GM23338 (cell line): Measurements from ENCODE around the gene SLC6A13. TPM values are rescaled to one million over a fixed set of nuclear protein-coding genes. Genes with fewer than 3 reads are reported as not detected.

ENCODE experiments used
- ATAC-seq: fragments of 200-7000 bp; cut with Tn5 transposase; 3 replicates; pipeline ENCODE4 v1.9.1; 2020
- DNase-seq: peaks from one replicate; pipeline ENCODE4 v3.0.0-alpha.2; 2015; ENCODE audit warnings: low spot score
- H2AFZ ChIP-seq: fragments of 200-600 bp; sonication (generic); 2 replicates; pipeline ENCODE4 v1.8.0; 2016; ENCODE audit warnings: antibody characterized with exemption, mild to moderate bottlenecking, moderate library complexity
- H3F3A ChIP-seq: fragments of 200-600 bp; sonication (generic); replicated peaks from 2 replicates; pipeline ENCODE4 v1.8.0; 2017; ENCODE audit warnings: antibody characterized with exemption, mixed run types, low read depth
- H3K27ac ChIP-seq: fragments of 200-600 bp; sonication (generic); 2 replicates; pipeline ENCODE4 v1.6.1; 2016; ENCODE audit warnings: low read depth
- H3K27me3 ChIP-seq: fragments of 200-600 bp; sonication (generic); 2 replicates; pipeline ENCODE4 v1.8.0; 2016; ENCODE audit warnings: mild to moderate bottlenecking, mixed run types, moderate library complexity; ENCODE audit not compliant: insufficient read depth
- H3K36me3 ChIP-seq: fragments of 200-600 bp; sonication (generic); 2 replicates; pipeline ENCODE4 v1.8.0; 2016; ENCODE audit warnings: mild to moderate bottlenecking; ENCODE audit not compliant: insufficient read depth
- H3K4me1 ChIP-seq: fragments of 200-600 bp; sonication (generic); 2 replicates; pipeline ENCODE4 v1.8.0; 2016; ENCODE audit warnings: mild to moderate bottlenecking, moderate library complexity; ENCODE audit not compliant: insufficient read depth
- H3K4me2 ChIP-seq: fragments of 200-600 bp; sonication (generic); 2 replicates; pipeline ENCODE4 v1.7.1; 2017; ENCODE audit warnings: mixed run types
- H3K4me3 ChIP-seq: fragments of 200-600 bp; sonication (generic); 2 replicates; pipeline ENCODE4 v1.6.1; 2016; ENCODE audit warnings: mixed run types
- H3K79me2 ChIP-seq: fragments of 200-600 bp; sonication (generic); replicated peaks from 2 replicates; pipeline ENCODE4 v1.8.0; 2017; ENCODE audit warnings: mild to moderate bottlenecking; ENCODE audit not compliant: insufficient read depth
- H3K9me2 ChIP-seq: fragments of 200-600 bp; sonication (generic); 2 replicates; pipeline ENCODE4 v1.8.0; 2017; ENCODE audit not compliant: insufficient read depth
- H4K20me1 ChIP-seq: fragments of 200-600 bp; sonication (generic); replicated peaks from 2 replicates; pipeline ENCODE4 v1.8.0; 2017; ENCODE audit warnings: mild to moderate bottlenecking; ENCODE audit not compliant: insufficient read depth
- H3K27ac Mint-ChIP-seq: 2 replicates; pipeline ENCODE4 v1.8.0; 2020; ENCODE audit warnings: inconsistent platforms, mild to moderate bottlenecking, moderate library complexity, mixed read lengths
- H3K27me3 Mint-ChIP-seq: 3 replicates; pipeline ENCODE4 v1.8.0; 2022; ENCODE audit warnings: low read depth, mild to moderate bottlenecking, moderate library complexity, mixed read lengths, inconsistent platforms; ENCODE audit not compliant: insufficient read depth, poor library complexity
- H3K36me3 Mint-ChIP-seq: 3 replicates; pipeline ENCODE4 v1.8.0; 2021; ENCODE audit warnings: low read depth, mild to moderate bottlenecking, inconsistent platforms, moderate library complexity, mixed read lengths
- H3K4me1 Mint-ChIP-seq: 3 replicates; pipeline ENCODE4 v1.8.0; 2020; ENCODE audit warnings: mild to moderate bottlenecking, inconsistent platforms, mixed read lengths
- H3K4me3 Mint-ChIP-seq: 3 replicates; pipeline ENCODE4 v1.8.0; 2021; ENCODE audit warnings: moderate library complexity, mild to moderate bottlenecking, inconsistent platforms, mixed read lengths
- H3K9me3 Mint-ChIP-seq: 3 replicates; pipeline ENCODE4 v1.8.0; 2020; ENCODE audit warnings: moderate library complexity, mild to moderate bottlenecking, inconsistent platforms, mixed read lengths
- CREB1 ChIP-seq: fragments of 250-450 bp; sonication (Bioruptor Pico); IDR thresholded peaks from 2 replicates; pipeline ENCODE4 v1.5.0; 2020; ENCODE audit warnings: low read depth, mild to moderate bottlenecking, moderate library complexity
- EZH2 ChIP-seq: fragments of 200-600 bp; sonication (generic); IDR thresholded peaks from one replicate; pipeline ENCODE4 v1.8.0; 2017; ENCODE audit warnings: antibody characterized with exemption, mild to moderate bottlenecking, low read depth; ENCODE audit not compliant: unreplicated experiment
- EZH2phosphoT487 ChIP-seq: fragments of 200-600 bp; sonication (generic); IDR thresholded peaks from one replicate; pipeline ENCODE4 v1.8.1; 2018; ENCODE audit warnings: antibody characterized with exemption; ENCODE audit not compliant: unreplicated experiment
- JUNB ChIP-seq: IDR thresholded peaks from one replicate; pipeline ENCODE4 v1.6.1; 2016; ENCODE audit warnings: antibody characterized with exemption; ENCODE audit not compliant: unreplicated experiment
- NANOG ChIP-seq: IDR thresholded peaks from 2 replicates; pipeline ENCODE4 v1.6.1; 2016; ENCODE audit warnings: antibody characterized with exemption, borderline replicate concordance
- POLR2AphosphoS5 ChIP-seq: IDR thresholded peaks from 2 replicates; pipeline ENCODE4 v1.6.1; 2016; ENCODE audit warnings: antibody characterized with exemption, low read depth
- STAT1 ChIP-seq: IDR thresholded peaks from one replicate; pipeline ENCODE4 v1.6.1; 2016; ENCODE audit warnings: antibody characterized with exemption; ENCODE audit not compliant: unreplicated experiment
- ZNF114 ChIP-seq: fragments of 250-450 bp; sonication (Bioruptor Pico); IDR thresholded peaks from 2 replicates; pipeline ENCODE4 v1.5.0; 2020; ENCODE audit warnings: mild to moderate bottlenecking, moderate library complexity
- polyA plus RNA-seq: library from polyadenylated mRNA; unstranded; fragments of >200 nt; fragmentation: Nextera tagmentation; extraction: Ambion mirVana; gene quantifications from 2 replicates; pipeline ENCODE4 v1.2.1, GENCODE V29; 2016
- total RNA-seq: library from RNA; depleted of rRNA; stranded (reverse); fragments of >200 nt; shearing (Covaris generic); gene quantifications from 2 replicates; pipeline ENCODE4 v1.2.3, GENCODE V29; 2014
- TF ChIP-seq, protein P1 (sequence below), 2 experiments: fragments of 200-600 bp in 1 of 2; sonication (generic) in 1 of 2; conservative IDR thresholded peaks; 2 replicates each; pipeline versions ENCODE4 v1.5.1 to v1.6.1; 2016 to 2017; ENCODE audit warnings: antibody characterized with exemption in 2 of 2, low read depth in 2 of 2, mild to moderate bottlenecking in 2 of 2, moderate library complexity in 1 of 2
- TF ChIP-seq, protein P2 (sequence below): IDR thresholded peaks from one replicate; pipeline ENCODE4 v1.6.1; 2018; ENCODE audit warnings: antibody characterized with exemption; ENCODE audit not compliant: unreplicated experiment
- TF ChIP-seq, protein P3 (sequence below): IDR thresholded peaks from 2 replicates; pipeline ENCODE4 v1.6.1; 2016; ENCODE audit warnings: antibody characterized with exemption

Gene SLC6A13
- total and polyA plus RNA-seq, 2 experiments from 2014 or later: not detected

DNA sequence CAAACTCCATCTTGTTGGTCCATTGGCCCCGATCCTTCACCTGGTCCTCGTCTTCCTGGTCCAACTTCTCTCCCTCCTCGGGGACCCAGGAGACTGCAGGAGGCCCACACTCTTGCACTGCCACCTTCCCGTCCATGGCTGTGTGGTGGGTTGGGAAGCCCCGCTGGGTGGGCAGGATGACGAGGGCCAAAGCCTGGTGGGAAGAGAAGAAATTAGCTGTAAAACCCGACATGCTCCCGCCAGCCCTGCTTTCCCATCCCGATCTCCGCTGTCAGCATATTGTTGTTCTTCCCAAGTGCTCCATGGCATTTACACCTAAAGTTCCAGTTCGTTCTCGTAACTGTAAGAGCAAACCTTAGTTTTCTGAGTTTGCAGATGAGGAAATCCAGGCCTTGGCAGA, 52.8 kb downstream of the SLC6A13 start:
- H3K4me2 ChIP-seq: no peak overlapping the region
- peaks cover 9% of the 10 kb centered on the region; the same call in 1 of the 2 replicates for H3K4me1 ChIP-seq
- H2AFZ ChIP-seq: no peak overlapping the region
- ATAC-seq (no peak), DNase-seq (no peak)
- no peaks in the 10 kb centered on the region; the same call in 1 of the 2 replicates for H4K20me1 ChIP-seq
- Mint-ChIP-seq H3K27me3 (peaks cover 13% of the 10 kb centered on the region), H3K36me3 (no peaks in the 10 kb centered on the region), H3K4me3 (no peak overlapping the region), H3K27ac (no peak overlapping the region), H3K4me1 (peaks cover 31% of the 10 kb centered on the region), H3K9me3 (peaks cover 4% of the 10 kb centered on the region; the same call in 1 of the 3 replicates)
- H3K36me3 ChIP-seq: no peaks in the 10 kb centered on the region
- TF ChIP-seq, protein P1, sequence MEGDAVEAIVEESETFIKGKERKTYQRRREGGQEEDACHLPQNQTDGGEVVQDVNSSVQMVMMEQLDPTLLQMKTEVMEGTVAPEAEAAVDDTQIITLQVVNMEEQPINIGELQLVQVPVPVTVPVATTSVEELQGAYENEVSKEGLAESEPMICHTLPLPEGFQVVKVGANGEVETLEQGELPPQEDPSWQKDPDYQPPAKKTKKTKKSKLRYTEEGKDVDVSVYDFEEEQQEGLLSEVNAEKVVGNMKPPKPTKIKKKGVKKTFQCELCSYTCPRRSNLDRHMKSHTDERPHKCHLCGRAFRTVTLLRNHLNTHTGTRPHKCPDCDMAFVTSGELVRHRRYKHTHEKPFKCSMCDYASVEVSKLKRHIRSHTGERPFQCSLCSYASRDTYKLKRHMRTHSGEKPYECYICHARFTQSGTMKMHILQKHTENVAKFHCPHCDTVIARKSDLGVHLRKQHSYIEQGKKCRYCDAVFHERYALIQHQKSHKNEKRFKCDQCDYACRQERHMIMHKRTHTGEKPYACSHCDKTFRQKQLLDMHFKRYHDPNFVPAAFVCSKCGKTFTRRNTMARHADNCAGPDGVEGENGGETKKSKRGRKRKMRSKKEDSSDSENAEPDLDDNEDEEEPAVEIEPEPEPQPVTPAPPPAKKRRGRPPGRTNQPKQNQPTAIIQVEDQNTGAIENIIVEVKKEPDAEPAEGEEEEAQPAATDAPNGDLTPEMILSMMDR (conservative IDR thresholded peaks at IDR 0.05; ENCODE audit: low read depth in 2 of 2): no peak
- TF ChIP-seq EZH2phosphoT487 (no peak), STAT1 (no peak)
- H3F3A ChIP-seq: no peaks in the 10 kb centered on the region
- H3K9me2 ChIP-seq: no peaks in the 10 kb centered on the region
- peaks cover 25% of the 10 kb centered on the region for H3K27me3 ChIP-seq
- no peaks in the 10 kb centered on the region for H3K79me2 ChIP-seq
- no peak overlapping the region for H3K27ac ChIP-seq
- H3K4me3 ChIP-seq: no peak overlapping the region

DNA sequence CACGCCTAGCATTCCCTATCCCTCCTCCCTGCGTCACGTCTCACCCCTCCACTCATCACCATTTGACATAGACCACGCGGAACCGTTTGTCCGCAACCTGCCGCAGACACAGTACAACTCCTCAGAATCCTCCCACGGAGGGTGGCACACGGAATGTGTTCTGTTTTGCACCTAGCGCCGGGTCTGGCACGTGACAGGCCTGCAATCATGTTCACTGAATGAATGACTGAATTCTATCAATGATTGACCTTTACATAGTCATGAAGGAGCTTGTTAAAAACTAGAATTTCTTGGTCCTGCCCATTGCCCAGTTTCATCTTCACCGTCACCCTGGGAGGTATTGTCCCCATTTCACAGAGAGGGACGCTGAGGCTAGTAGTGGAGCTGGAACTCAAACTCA, 53.4 kb downstream of the SLC6A13 start:
- Histone ChIP-seq H3K4me1 (peaks cover 15% of the 10 kb centered on the region; the same call in 1 of the 2 replicates), H3K9me2 (no peaks in the 10 kb centered on the region), H3K27ac (no peak overlapping the region), H2AFZ (no peak overlapping the region), H3K79me2 (no peaks in the 10 kb centered on the region), H3K4me2 (no peak overlapping the region), H3K4me3 (no peak overlapping the region), H3K36me3 (no peaks in the 10 kb centered on the region), H3K27me3 (peaks cover 31% of the 10 kb centered on the region), H3F3A (no peaks in the 10 kb centered on the region), H4K20me1 (no peaks in the 10 kb centered on the region; the same call in 1 of the 2 replicates)
- Mint-ChIP-seq H3K9me3 (peaks cover 4% of the 10 kb centered on the region; the same call in 1 of the 3 replicates), H3K27ac (no peak overlapping the region), H3K4me3 (no peak overlapping the region), H3K27me3 (peaks cover 16% of the 10 kb centered on the region), H3K4me1 (peaks cover 31% of the 10 kb centered on the region), H3K36me3 (no peaks in the 10 kb centered on the region)
- no peak for TF ChIP-seq CREB1 (CRISPR knock-in tag)
- TF ChIP-seq, protein P2, sequence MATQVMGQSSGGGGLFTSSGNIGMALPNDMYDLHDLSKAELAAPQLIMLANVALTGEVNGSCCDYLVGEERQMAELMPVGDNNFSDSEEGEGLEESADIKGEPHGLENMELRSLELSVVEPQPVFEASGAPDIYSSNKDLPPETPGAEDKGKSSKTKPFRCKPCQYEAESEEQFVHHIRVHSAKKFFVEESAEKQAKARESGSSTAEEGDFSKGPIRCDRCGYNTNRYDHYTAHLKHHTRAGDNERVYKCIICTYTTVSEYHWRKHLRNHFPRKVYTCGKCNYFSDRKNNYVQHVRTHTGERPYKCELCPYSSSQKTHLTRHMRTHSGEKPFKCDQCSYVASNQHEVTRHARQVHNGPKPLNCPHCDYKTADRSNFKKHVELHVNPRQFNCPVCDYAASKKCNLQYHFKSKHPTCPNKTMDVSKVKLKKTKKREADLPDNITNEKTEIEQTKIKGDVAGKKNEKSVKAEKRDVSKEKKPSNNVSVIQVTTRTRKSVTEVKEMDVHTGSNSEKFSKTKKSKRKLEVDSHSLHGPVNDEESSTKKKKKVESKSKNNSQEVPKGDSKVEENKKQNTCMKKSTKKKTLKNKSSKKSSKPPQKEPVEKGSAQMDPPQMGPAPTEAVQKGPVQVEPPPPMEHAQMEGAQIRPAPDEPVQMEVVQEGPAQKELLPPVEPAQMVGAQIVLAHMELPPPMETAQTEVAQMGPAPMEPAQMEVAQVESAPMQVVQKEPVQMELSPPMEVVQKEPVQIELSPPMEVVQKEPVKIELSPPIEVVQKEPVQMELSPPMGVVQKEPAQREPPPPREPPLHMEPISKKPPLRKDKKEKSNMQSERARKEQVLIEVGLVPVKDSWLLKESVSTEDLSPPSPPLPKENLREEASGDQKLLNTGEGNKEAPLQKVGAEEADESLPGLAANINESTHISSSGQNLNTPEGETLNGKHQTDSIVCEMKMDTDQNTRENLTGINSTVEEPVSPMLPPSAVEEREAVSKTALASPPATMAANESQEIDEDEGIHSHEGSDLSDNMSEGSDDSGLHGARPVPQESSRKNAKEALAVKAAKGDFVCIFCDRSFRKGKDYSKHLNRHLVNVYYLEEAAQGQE: no peak
- TF ChIP-seq, protein P1 (conservative IDR thresholded peaks at IDR 0.05; ENCODE audit: low read depth in 2 of 2): no peak
- no peak for TF ChIP-seq JUNB
- TF ChIP-seq POLR2AphosphoS5: no peak
- TF ChIP-seq, protein P3, sequence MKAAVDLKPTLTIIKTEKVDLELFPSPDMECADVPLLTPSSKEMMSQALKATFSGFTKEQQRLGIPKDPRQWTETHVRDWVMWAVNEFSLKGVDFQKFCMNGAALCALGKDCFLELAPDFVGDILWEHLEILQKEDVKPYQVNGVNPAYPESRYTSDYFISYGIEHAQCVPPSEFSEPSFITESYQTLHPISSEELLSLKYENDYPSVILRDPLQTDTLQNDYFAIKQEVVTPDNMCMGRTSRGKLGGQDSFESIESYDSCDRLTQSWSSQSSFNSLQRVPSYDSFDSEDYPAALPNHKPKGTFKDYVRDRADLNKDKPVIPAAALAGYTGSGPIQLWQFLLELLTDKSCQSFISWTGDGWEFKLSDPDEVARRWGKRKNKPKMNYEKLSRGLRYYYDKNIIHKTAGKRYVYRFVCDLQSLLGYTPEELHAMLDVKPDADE: no peak
- no peak for TF ChIP-seq EZH2phosphoT487
- TF ChIP-seq NANOG: no peak
- no peak for TF ChIP-seq STAT1
- no peak for TF ChIP-seq EZH2
- TF ChIP-seq ZNF114 (CRISPR knock-in tag): no peak
- ATAC-seq: no peak
- DNase-seq: no peak
